PC-9 (cell line): ENCODE results near the gene DEFB110. TPM values are rescaled to one million over a fixed set of nuclear protein-coding genes. Genes with fewer than 3 reads are reported as not detected.
A peak's percentile ranks its signal among the peaks of the same experiment; 100 is the strongest.

Experiments used
- BruUV-seq: library from RNA; stranded (reverse); fragments of 400-500 nt; replicated peaks from 2 replicates; lab custom pipeline; 2021; lab: Mats Ljungman, UMichigan
- CTCF ChIA-PET: fragments of 300-600 bp; sonication (Branson Sonifier 250); formaldehyde crosslinking; loops from one replicate; lab custom pipeline; 2022; ENCODE audit warnings: antibody characterized with exemption; lab: Charles Lee
- POLR2A ChIA-PET: fragments of 300-600 bp; sonication (Branson Sonifier 250); formaldehyde crosslinking; loops from one replicate; lab custom pipeline; 2022; ENCODE audit warnings: antibody characterized with exemption; ENCODE audit not compliant: unreplicated experiment; lab: Charles Lee
- DNase-seq, 2 experiments: peaks; one replicate each; pipeline versions ENCODE4 v3.0.0 to v3.0.0-alpha.2; 2015 to 2022; ENCODE audit warnings: mixed read lengths in 1 of 2
- H2AFZ ChIP-seq: fragments of 200-600 bp; sonication (generic); 2 replicates; pipeline ENCODE4 v1.8.1; 2017; ENCODE audit warnings: antibody characterized with exemption
- H3F3A ChIP-seq: fragments of 200-600 bp; sonication (generic); 2 replicates; pipeline ENCODE4 v1.8.1; 2017; ENCODE audit warnings: antibody characterized with exemption, mild to moderate bottlenecking, low read depth; ENCODE audit not compliant: insufficient read depth
- H3K27ac ChIP-seq: fragments of 200-600 bp; sonication (generic); 2 replicates; pipeline ENCODE4 v1.6.1; 2016; ENCODE audit warnings: mixed run types
- H3K27me3 ChIP-seq: fragments of 200-600 bp; sonication (generic); 2 replicates; pipeline ENCODE4 v1.6.1; 2016; ENCODE audit warnings: low read depth, mixed run types; ENCODE audit not compliant: insufficient read depth
- H3K36me3 ChIP-seq: fragments of 200-600 bp; sonication (generic); 2 replicates; pipeline ENCODE4 v1.6.1; 2016; ENCODE audit warnings: low read depth, mixed run types
- H3K4me1 ChIP-seq: fragments of 200-600 bp; sonication (generic); replicated peaks from 2 replicates; pipeline ENCODE4 v1.6.1; 2016; ENCODE audit warnings: mixed run types; ENCODE audit not compliant: insufficient read depth
- H3K4me2 ChIP-seq: fragments of 200-600 bp; sonication (generic); 2 replicates; pipeline ENCODE4 v1.6.1; 2017; ENCODE audit warnings: mixed run types
- H3K4me3 ChIP-seq: fragments of 200-600 bp; sonication (generic); 2 replicates; pipeline ENCODE4 v1.6.1; 2016; ENCODE audit warnings: mixed run types
- H3K79me2 ChIP-seq: fragments of 200-600 bp; sonication (generic); 2 replicates; pipeline ENCODE4 v1.6.1; 2017; ENCODE audit warnings: low read depth, mixed run types
- H3K9me2 ChIP-seq: fragments of 200-600 bp; sonication (generic); 2 replicates; pipeline ENCODE4 v1.8.1; 2017; ENCODE audit warnings: mild to moderate bottlenecking; ENCODE audit not compliant: insufficient read depth
- H3K9me3 ChIP-seq: fragments of 200-600 bp; sonication (generic); 2 replicates; pipeline ENCODE4 v1.8.1; 2016; ENCODE audit warnings: low read depth; ENCODE audit not compliant: insufficient read depth
- H4K20me1 ChIP-seq: fragments of 200-600 bp; sonication (generic); 2 replicates; pipeline ENCODE4 v1.8.1; 2017; ENCODE audit not compliant: insufficient read depth
- CTCF ChIP-seq: fragments of 200-600 bp; sonication (generic); conservative IDR thresholded peaks from 2 replicates; pipeline ENCODE4 v1.6.1; 2017; ENCODE audit warnings: mixed run types, antibody characterized with exemption, mild to moderate bottlenecking, moderate library complexity
- EZH2 ChIP-seq: fragments of 200-600 bp; sonication (generic); IDR thresholded peaks from 2 replicates; pipeline ENCODE4 v1.8.0; 2017; ENCODE audit warnings: antibody characterized with exemption, low read depth
- intact Hi-C: fragments of 100-400 bp; cut with micrococcal nuclease; formaldehyde crosslinking; loops from one replicate; pipeline ENCODE4 v1.10.0; 2022; ENCODE audit not compliant: unreplicated experiment
- total RNA-seq: library from RNA; stranded (reverse); gene quantifications from 2 replicates; pipeline ENCODE4 v1.2.3, GENCODE V29; 2021

DEFB110 gene
- total RNA-seq, 1 experiment from 2014 or later: not detected

DNA sequence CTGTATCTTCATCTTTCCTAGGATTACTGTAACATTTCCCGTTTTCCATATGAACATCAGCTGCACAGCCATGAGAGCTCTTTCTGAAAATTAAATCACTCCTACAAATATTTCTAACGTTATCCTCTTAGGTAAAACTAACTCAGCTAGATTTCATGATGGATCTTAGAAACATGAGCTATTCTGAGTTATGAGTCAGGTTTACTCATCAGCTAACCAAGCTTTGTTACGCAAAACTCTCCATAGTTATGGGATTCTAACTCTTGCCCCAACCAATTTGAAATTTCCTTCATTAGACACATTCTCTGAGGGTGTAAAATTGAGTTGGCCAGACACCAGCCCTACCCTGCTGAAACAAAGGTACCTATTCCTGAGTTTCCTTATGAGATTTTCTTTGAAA lies 14.0 kb downstream of the DEFB110 start:
- H3K9me2 ChIP-seq: no peaks in the 10 kb centered on the region; the same call in 1 of the 2 replicates
- H3K36me3 ChIP-seq: no peaks in the 10 kb centered on the region
- no peak overlapping the region for H3K27ac ChIP-seq
- peak in 1 of 2 experiments; percentile 43 for DNase-seq
- BruUV-seq: no TSS peak
- ChIA-PET POLR2A (no interaction called here), CTCF (no interaction called here)
- H4K20me1 ChIP-seq: no peaks in the 10 kb centered on the region
- H3F3A ChIP-seq: no peaks in the 10 kb centered on the region
- no peaks in the 10 kb centered on the region for H3K4me1 ChIP-seq
- no peak overlapping the region for H2AFZ ChIP-seq
- intact Hi-C loops: no loop called here
- no peak overlapping the region for H3K4me2 ChIP-seq
- no peak overlapping the region for H3K4me3 ChIP-seq
- TF ChIP-seq EZH2: no peak
- TF ChIP-seq CTCF: no peak
- no peaks in the 10 kb centered on the region for H3K9me3 ChIP-seq
- H3K79me2 ChIP-seq: no peaks in the 10 kb centered on the region
- H3K27me3 ChIP-seq: no peaks in the 10 kb centered on the region

DNA sequence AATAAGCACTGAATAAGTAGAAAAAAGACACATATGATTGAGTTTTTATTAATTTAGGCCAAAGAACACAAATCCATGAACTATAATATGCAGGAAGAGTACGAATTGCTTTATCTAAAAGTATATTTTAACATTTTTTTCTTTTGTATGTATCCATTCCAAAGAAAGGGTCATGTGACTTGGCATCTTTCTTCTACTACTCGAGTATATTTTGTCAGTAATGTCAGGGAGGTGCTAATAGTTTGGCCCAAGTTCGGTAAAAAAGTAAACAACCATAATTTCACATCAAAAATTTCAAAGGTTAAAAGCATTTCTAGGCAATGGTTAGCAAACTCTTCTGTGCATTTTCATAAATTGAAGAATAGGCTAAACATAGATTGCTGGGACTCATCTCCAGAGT lies 18.7 kb downstream of the DEFB110 start:
- Histone ChIP-seq H3K36me3 (no peaks in the 10 kb centered on the region), H3K9me2 (no peaks in the 10 kb centered on the region), H3K27ac (no peak overlapping the region), H3F3A (no peaks in the 10 kb centered on the region), H3K4me2 (no peak overlapping the region), H3K27me3 (no peaks in the 10 kb centered on the region), H3K4me1 (no peaks in the 10 kb centered on the region), H3K9me3 (no peaks in the 10 kb centered on the region), H2AFZ (no peak overlapping the region), H3K4me3 (no peak overlapping the region), H3K79me2 (no peaks in the 10 kb centered on the region), H4K20me1 (no peaks in the 10 kb centered on the region)
- DNase-seq: no peak
- BruUV-seq: no TSS peak
- POLR2A ChIA-PET: no interaction called here
- TF ChIP-seq CTCF (no peak), EZH2 (no peak)
- CTCF ChIA-PET: no interaction called here
- intact Hi-C loops: no loop called here

DNA sequence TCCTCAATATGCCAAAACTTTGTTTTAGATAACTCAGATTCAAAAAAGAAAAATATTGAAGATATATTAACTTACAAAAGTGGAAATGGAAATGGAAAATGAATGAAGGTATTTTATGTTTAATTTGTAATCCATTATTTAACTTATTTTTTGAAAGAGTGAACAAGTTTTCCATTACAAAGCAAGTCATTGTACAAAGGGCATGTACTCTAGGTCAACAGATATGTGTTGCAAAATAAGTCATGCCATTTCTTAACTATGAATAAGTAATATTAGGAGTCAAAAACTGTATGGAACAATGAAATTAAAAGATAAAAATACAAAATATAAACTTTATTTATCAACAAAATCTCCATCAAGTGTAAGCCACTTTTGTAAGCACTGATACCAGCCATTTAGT lies 26.5 kb downstream of the DEFB110 start:
- BruUV-seq: no TSS peak

More for the DNA sequence above, 26.5 kb downstream of the DEFB110 start:
- Histone ChIP-seq H3K27me3 (no peaks in the 10 kb centered on the region), H3K4me1 (no peaks in the 10 kb centered on the region), H3K36me3 (no peaks in the 10 kb centered on the region), H2AFZ (no peak overlapping the region), H3K79me2 (no peaks in the 10 kb centered on the region), H3K9me2 (no peaks in the 10 kb centered on the region), H3K4me3 (no peak overlapping the region), H3K27ac (no peak overlapping the region), H4K20me1 (no peaks in the 10 kb centered on the region), H3F3A (no peaks in the 10 kb centered on the region), H3K9me3 (no peaks in the 10 kb centered on the region), H3K4me2 (no peak overlapping the region)
- no peak for DNase-seq
- intact Hi-C loops: no loop called here
- POLR2A ChIA-PET: no interaction called here
- TF ChIP-seq CTCF: no peak
- no peak for TF ChIP-seq EZH2
- CTCF ChIA-PET: no interaction called here
